Neural progenitor cell (in vitro differentiated cells): ENCODE measurements around the gene IL21R. TPM values are rescaled to one million over a fixed set of nuclear protein-coding genes. Genes with fewer than 3 reads are reported as not detected.

Source experiments
- DNase-seq: peaks from one replicate; pipeline ENCODE4 v3.0.0-alpha.2; 2016; ENCODE audit warnings: low spot score
- H2AFZ ChIP-seq: fragments of 200-600 bp; sonication (generic); replicated peaks from 2 replicates; pipeline ENCODE4 v1.6.1; 2016; ENCODE audit warnings: antibody characterized with exemption
- H3F3A ChIP-seq: fragments of 200-600 bp; sonication (generic); 2 replicates; pipeline ENCODE4 v1.6.1; 2016; ENCODE audit warnings: antibody characterized with exemption, low read depth
- H3K27ac ChIP-seq: fragments of 200-600 bp; sonication (generic); 2 replicates; pipeline ENCODE4 v1.5.1; 2016; ENCODE audit warnings: mild to moderate bottlenecking
- H3K27me3 ChIP-seq: fragments of 200-600 bp; sonication (generic); 2 replicates; pipeline ENCODE4 v1.6.1; 2016; ENCODE audit warnings: mild to moderate bottlenecking, moderate library complexity
- H3K36me3 ChIP-seq: fragments of 200-600 bp; sonication (generic); 2 replicates; pipeline ENCODE4 v1.5.1; 2016
- H3K4me1 ChIP-seq: fragments of 200-600 bp; sonication (generic); 2 replicates; pipeline ENCODE4 v1.6.1; 2016; ENCODE audit warnings: mixed run types
- H3K4me2 ChIP-seq: fragments of 200-600 bp; sonication (generic); 2 replicates; pipeline ENCODE4 v1.6.1; 2016
- H3K4me3 ChIP-seq: fragments of 200-600 bp; sonication (generic); 2 replicates; pipeline ENCODE4 v1.5.1; 2016
- H3K79me2 ChIP-seq: fragments of 200-600 bp; sonication (generic); 2 replicates; pipeline ENCODE4 v1.6.1; 2016; ENCODE audit warnings: low read depth
- H3K9ac ChIP-seq: fragments of 200-600 bp; sonication (generic); 2 replicates; pipeline ENCODE4 v1.6.1; 2016
- H3K9me3 ChIP-seq: fragments of 200-600 bp; sonication (generic); 2 replicates; pipeline ENCODE4 v1.5.1; 2016; ENCODE audit warnings: low read depth
- H4K20me1 ChIP-seq: fragments of 200-600 bp; sonication (generic); 2 replicates; pipeline ENCODE4 v1.6.1; 2016; ENCODE audit warnings: low read depth
- H3K27ac Mint-ChIP-seq: 3 replicates; pipeline ENCODE4 v1.8.0; 2021; ENCODE audit warnings: mixed read lengths
- H3K27me3 Mint-ChIP-seq: 2 replicates; pipeline ENCODE4 v1.8.0; 2022; ENCODE audit warnings: low read depth, mild to moderate bottlenecking, inconsistent platforms, moderate library complexity, mixed read lengths; ENCODE audit not compliant: insufficient read depth
- H3K36me3 Mint-ChIP-seq: 3 replicates; pipeline ENCODE4 v1.8.0; 2021; ENCODE audit warnings: mixed read lengths
- H3K4me1 Mint-ChIP-seq: 3 replicates; pipeline ENCODE4 v1.8.0; 2021; ENCODE audit warnings: mixed read lengths
- H3K4me3 Mint-ChIP-seq: 3 replicates; pipeline ENCODE4 v1.8.0; 2021; ENCODE audit warnings: mild to moderate bottlenecking, moderate library complexity, mixed read lengths
- H3K9me3 Mint-ChIP-seq: 3 replicates; pipeline ENCODE4 v1.8.0; 2020; ENCODE audit warnings: mixed read lengths
- CTCF ChIP-seq: fragments of 200-600 bp; sonication (generic); IDR thresholded peaks from 2 replicates; pipeline ENCODE4 v1.5.1; 2017; ENCODE audit warnings: antibody characterized with exemption, mild to moderate bottlenecking
- EZH2 ChIP-seq: fragments of 200-600 bp; sonication (generic); IDR thresholded peaks from 2 replicates; pipeline ENCODE4 v1.6.1; 2017; ENCODE audit warnings: antibody characterized with exemption, mild to moderate bottlenecking, moderate library complexity
- EZH2phosphoT487 ChIP-seq: fragments of 200-600 bp; sonication (generic); IDR thresholded peaks from 2 replicates; pipeline ENCODE4 v1.6.1; 2017; ENCODE audit warnings: antibody characterized with exemption
- total RNA-seq: library from RNA; depleted of rRNA; stranded (reverse); fragments of >200 nt; gene quantifications from 2 replicates; pipeline ENCODE4 v1.2.3, GENCODE V29; 2015; ENCODE audit warnings: low replicate concordance

Gene IL21R
- 0.53 TPM in 1 of 2 replicates, not detected in the other for total RNA-seq

GRCh38 chr16:27401768-27402568, at the start of gene IL21R:
IL21R (plus strand) TSS chr16:27402174; CDS start chr16:27430072, 27,898 bp downstream.
- Mint-ChIP-seq H3K27ac (no peak within 1 kb of the TSS), H3K9me3 (no peaks in the 10 kb centered on the region), H3K4me1 (peaks cover 13% of the 10 kb centered on the region), H3K4me3 (peak within 1 kb of the TSS; percentile 35), H3K36me3 (no peaks in the 10 kb centered on the region), H3K27me3 (peaks cover 9% of the 10 kb centered on the region)
- H3K4me2 ChIP-seq: no peak within 1 kb of the TSS
- no peaks in the 10 kb centered on the region for H3K79me2 ChIP-seq
- no peaks in the 10 kb centered on the region for H4K20me1 ChIP-seq
- peak; percentile 14 for DNase-seq
- no peaks in the 10 kb centered on the region for H3K9me3 ChIP-seq
- no peaks in the 10 kb centered on the region for H3K4me1 ChIP-seq
- no peak within 1 kb of the TSS for H3K27ac ChIP-seq
- TF ChIP-seq EZH2 (no peak), EZH2phosphoT487 (no peak), CTCF (no peak)
- no peaks in the 10 kb centered on the region for H3K36me3 ChIP-seq
- no peak within 1 kb of the TSS for H3K9ac ChIP-seq
- H3K4me3 ChIP-seq: no peak within 1 kb of the TSS
- no peak within 1 kb of the TSS for H2AFZ ChIP-seq
- H3K27me3 ChIP-seq: no peaks in the 10 kb centered on the region
- no peaks in the 10 kb centered on the region for H3F3A ChIP-seq

GRCh38 chr16:27353853-27354252, 48.1 kb upstream of the IL21R start:
- Histone ChIP-seq H3K9ac (no peak overlapping the region), H3K27ac (no peak overlapping the region), H3K4me2 (no peak overlapping the region), H3K4me3 (no peak overlapping the region), H3F3A (no peaks in the 10 kb centered on the region), H4K20me1 (no peaks in the 10 kb centered on the region), H3K4me1 (no peaks in the 10 kb centered on the region), H3K27me3 (no peaks in the 10 kb centered on the region), H3K79me2 (no peaks in the 10 kb centered on the region), H3K9me3 (no peaks in the 10 kb centered on the region), H2AFZ (no peak overlapping the region), H3K36me3 (no peaks in the 10 kb centered on the region)
- Mint-ChIP-seq H3K27ac (no peak overlapping the region), H3K4me1 (no peaks in the 10 kb centered on the region), H3K9me3 (no peaks in the 10 kb centered on the region), H3K36me3 (peaks cover 9% of the 10 kb centered on the region), H3K4me3 (no peak overlapping the region), H3K27me3 (peaks cover 6% of the 10 kb centered on the region)
- no peak for TF ChIP-seq CTCF
- no peak for TF ChIP-seq EZH2
- no peak for TF ChIP-seq EZH2phosphoT487
- no peak for DNase-seq

GRCh38 chr16:27355610-27356009, 46.4 kb upstream of the IL21R start:
- Histone ChIP-seq H3K4me2 (no peak overlapping the region), H3K27me3 (no peaks in the 10 kb centered on the region), H3K4me1 (no peaks in the 10 kb centered on the region), H3K79me2 (no peaks in the 10 kb centered on the region), H3K4me3 (no peak overlapping the region), H3K9me3 (no peaks in the 10 kb centered on the region), H3F3A (no peaks in the 10 kb centered on the region), H4K20me1 (no peaks in the 10 kb centered on the region), H3K9ac (no peak overlapping the region), H3K27ac (no peak overlapping the region), H2AFZ (no peak overlapping the region), H3K36me3 (no peaks in the 10 kb centered on the region)
- H3K4me1 Mint-ChIP-seq: no peaks in the 10 kb centered on the region
- H3K36me3 Mint-ChIP-seq: peaks cover 12% of the 10 kb centered on the region
- TF ChIP-seq EZH2phosphoT487: no peak
- TF ChIP-seq CTCF: peak; percentile 40
- no peaks in the 10 kb centered on the region for H3K9me3 Mint-ChIP-seq
- peak; percentile 47 for DNase-seq
- no peak overlapping the region for H3K4me3 Mint-ChIP-seq
- H3K27ac Mint-ChIP-seq: no peak overlapping the region
- H3K27me3 Mint-ChIP-seq: peaks cover 6% of the 10 kb centered on the region
